ENCODE data around the gene RNF168.
"Not testable (repeated sequence)": the region's sequence is repeated elsewhere in the genome, so short reads cannot be mapped to it uniquely, and the experiment has no call there.

RNF168 gene

DNA sequence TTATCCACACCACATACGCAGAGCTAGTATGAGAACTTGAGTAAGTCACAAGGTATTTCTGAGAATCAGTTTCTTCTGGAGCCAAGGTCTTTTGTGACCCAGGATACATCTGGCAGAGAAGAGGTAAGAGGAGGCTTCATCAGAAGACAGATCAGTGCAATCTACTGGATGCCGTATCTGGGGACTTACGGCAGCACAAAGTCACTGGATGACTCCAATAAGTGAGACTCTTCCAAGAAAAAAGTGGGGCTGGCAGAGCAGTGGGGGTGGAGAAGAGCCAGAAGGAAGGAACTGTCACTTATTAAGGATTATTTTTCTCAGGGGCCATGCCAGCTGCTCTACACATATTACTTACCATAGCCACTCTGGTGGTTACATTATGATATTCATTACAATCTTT, 39.8 kb downstream of the RNF168 start:
- no peak for DNase-seq

DNA sequence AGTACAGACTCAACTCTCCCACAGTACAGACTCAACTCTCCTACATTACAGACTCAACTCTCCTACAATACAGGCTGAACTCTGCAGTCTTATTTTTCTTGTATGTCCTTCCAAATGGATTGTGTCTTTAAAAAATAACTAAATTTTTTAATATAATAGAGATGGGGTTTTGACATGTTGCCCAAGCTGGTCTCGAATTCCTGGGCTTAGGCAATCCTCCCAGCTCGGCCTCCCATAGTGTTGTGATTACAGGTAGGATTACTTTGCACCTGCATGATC, 40.2 kb downstream of the RNF168 start:
- DNase-seq: no peak

DNA sequence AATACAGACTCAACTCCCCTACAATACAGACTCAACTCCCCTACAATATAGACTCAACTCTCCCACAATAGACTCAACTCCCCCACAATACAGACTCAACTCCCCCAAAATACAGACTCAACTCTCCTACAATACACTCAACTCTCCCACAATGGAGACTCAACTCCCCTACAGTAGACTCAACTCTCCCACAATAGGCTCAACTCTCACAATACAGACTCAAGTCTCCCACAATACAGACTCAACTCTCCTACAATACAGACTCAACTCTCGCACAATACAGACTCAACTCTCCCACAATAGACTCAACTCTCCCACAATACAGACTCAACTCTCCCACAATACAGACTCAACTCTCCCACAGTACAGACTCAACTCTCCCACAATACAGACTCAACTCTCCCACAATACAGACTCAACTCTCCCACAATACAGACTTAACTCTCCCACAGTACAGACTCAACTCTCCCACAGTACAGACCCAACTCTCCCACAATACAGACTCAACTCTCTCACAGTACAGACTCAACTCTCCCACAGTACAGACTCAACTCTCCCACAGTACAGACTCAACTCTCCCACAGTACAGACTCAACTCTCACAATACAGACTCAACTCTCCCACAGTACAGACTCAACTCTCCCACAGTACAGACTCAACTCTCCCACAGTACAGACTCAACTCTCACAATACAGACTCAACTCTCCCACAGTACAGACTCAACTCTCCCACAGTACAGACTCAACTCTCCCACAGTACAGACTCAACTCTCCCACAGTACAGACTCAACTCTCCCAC, 40.7 kb downstream of the RNF168 start:
- not testable (repeated sequence) for DNase-seq

DNA sequence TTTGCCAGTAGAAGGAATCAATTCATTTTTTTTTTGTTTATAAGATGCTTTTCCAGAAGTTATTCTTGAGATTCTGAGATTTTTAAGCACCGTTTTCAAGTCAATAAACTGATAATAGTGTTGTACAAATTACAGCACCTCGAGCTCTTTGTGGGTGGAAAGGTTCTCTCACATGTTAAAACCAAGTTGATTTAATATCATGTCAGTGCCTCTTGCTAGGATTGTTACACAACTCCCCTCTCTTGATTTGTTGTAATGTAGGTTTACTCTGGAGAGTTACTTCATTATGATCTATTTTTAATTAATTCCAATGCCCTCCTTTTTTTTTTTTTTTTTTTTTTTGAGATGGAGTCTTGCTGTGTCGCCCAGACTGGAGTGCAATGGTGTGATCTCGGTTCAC, 45.5 kb downstream of the RNF168 start:
- peak in 2 of 4 experiments; percentile 11 to 28 for DNase-seq

DNA sequence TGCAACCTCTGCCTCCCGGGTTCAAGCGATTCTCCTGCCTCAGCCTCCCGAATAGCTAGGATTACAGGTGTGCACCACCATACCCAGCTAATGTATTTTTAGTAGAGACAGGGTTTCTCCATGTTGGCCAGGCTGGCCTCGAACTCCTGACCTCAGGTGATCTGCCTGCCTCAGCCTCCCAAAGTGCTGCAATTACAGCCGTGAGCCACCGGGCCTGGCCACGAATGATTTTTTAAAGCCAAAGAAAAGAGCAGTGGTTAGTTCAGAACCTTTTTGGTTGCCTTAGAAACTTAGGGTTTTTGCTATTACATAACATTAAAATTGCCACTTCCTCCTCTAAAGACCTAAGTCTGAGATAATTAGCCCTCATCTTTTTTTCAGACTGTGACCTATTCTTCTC, 46.1 kb downstream of the RNF168 start:
- peak; percentile 49 to 77 (median 68) for DNase-seq

DNA sequence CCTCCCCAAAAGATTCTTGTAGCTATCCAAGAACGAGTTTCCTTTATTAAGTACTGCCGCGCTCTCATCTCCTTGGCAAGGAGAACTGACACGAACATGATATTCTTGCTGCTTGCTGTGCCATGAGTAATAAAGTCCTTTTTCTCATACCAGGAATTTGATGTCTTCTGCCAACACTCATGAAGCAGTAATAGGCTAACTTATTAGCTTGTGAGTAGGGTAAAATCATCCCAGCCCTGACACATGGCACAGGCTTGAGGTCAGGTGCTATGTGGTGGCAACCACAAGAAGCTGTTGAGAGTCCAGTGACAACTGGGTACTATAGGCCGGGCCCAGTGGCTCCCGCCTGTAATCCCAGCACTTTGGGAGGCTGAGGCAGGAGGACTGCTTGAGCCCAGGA, 48.6 kb downstream of the RNF168 start:
- no peak for DNase-seq

DNA sequence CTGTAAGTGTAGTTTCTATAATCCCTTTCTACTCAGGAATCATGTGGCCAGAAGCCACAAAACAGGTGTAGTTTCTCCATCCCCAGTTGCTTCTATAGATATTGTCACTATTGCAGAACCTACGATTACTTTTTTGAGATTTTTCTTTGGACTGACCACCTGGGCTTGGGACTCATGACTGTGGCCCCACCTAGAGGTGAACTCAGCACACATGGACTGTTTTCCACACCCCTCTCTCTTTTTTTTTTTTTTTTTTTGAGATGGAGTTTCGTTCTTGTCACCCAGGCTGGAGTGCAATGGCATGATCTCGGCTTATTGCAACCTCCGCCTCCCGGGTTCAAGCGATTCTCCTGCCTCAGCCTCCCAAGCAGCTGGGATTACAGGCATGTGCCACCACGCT, 58.2 kb downstream of the RNF168 start:
- peak in 2 of 4 experiments; percentile 64 to 71 for DNase-seq

DNA sequence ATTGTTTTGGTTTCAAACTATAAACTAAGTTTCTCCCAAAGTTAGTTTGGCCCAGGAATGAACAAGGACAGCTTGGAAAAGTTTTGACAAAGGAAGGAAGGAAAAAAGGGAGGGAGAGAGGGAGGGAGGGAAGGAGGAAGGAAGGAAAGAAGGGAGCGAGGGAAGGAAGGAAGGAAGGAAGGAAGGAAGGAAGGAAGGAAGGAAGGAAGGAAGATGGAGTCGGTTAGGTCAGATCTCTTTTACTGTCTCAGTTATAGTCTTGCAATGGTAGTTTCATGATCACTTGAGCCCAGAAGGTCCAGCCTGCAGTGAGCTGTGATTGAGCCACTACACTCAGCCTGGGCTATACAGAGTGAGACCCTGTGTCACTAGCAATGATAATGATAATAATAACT, 59.1 kb downstream of the RNF168 start:
- DNase-seq: no peak

DNA sequence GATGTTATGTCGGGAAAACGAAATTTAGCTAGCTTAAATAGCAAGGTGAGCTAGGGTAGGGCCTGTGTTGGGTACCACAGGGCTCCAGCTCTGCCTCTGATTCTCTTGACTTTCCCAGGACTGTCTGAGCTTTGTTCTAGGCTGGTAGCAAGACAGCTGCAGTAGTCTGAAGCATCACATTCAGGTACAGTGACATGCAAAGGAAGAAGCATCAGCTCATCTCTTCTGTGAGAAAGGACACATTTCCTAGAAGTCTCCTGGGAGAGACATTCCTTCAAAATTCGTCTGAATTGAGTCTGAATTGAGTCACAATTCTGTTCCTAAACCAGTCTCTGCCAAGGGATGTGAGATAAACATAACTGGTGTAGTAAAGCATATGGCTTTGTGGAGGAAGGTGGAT, 62.9 kb downstream of the RNF168 start:
- DNase-seq: no peak

DNA sequence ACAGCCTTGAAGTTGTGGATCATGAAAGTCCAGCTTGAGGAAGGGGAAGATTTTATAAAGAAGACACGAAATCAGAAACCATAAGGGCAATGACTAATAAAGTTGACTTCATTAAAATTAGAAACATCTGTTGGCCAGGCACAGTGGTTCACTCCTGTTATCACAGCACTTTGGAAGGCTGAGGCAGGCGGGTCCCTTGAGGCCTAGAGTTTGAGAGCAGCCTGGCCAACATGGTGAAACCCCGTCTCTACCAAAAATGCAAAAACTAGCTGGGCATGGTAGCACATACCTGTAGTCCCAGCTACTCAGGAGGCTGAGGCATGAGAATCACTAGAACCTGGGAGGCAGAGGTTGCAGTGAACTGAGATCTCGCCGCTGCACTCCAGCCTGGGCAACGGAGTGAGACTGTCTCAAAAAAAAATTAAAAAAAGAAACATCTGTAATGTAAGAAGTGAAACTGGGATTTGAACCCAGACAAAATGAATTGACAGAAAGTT, 63.5 kb downstream of the RNF168 start:
- no peak for DNase-seq

DNA sequence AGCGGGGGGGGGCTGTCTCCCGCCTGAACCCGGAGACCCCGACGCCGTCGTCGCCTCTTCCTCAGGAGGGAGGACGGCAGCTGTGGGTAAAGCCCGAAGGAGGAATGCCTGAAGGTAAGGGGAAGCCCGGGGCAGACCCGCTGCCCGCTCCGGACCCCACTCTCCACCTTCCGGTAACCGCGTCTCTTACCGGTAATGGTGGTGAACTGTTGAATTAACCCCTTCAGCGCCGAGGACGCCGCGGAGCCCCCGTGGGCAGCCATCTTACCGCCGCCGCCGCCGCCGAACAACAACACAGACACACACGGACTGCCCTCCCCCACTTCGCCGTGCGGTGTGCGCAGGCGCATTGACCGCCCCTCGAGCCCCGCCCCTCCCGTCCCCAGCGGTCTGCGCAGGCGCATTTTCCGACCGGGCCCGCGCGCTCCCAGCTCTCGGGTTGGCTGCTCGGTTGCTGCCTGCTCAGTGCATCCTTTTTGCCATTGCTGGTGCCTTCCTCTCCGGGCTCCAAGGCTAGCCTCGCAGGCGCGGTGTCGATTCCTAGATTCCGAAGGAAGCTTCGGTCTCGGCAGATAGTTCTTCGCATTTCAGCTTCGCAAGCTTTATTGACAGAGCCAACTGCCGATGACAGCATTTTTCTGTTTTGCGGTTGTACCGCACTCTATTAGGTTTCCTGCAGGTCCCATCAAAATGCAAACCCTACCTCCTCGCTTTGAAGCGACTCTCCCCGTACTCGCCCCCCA, 71.3 kb downstream of the RNF168 start, which contains the start of gene UBXN7:
TSS of gene UBXN7 (minus strand) at position 291 of the 743 bp plus-strand sequence. CDS start at position 263, 28 bp downstream.
- DNase-seq: peak; percentile 96 to 99 (median 98)

DNA sequence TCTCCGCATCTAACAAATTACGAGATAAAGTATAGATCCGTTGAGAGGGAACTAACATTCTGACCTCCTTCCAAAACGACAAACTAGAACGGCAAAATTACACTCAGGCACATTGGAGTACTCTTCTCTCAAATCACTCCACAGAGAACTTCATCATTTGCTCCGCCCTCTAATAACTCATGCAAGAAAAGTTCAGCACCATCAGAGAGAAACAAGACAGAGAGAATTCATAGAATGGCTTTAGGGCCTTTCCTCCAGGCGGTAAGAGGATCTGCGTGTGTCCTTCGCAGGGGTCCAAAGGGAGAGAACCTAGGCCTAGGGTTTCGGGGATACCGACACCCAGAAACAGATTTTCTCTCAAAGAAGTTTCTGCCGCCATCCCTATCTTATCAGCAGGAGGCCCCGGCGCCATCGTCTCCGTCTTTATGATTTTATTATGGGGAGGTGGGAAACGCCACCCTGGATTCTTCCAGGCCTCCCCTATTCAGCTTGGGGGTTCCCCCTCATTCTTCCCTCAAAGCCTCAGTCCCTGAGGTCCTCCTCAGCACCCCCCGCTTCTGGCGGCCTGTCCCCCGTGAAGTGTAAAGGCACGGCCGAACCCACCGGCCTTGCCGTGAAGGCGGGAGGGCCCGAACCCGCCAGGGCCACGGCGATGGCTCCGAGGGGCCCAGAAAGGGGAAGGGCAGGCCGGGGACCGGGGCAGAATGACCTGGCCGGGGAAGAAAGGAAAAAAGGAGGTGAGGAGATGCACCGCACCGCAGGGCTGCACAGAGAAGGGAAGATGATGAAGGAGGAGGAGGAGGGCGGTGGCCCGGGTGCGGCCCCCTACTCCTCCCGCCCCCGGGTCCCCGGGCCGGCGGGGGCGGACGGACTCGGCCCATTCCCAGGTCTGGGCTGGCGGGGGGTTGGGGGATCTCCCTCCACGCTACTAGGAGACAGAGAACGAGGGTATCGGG, 72.1 kb downstream of the RNF168 start:
- DNase-seq: peak; percentile 24 to 63 (median 62)

DNA sequence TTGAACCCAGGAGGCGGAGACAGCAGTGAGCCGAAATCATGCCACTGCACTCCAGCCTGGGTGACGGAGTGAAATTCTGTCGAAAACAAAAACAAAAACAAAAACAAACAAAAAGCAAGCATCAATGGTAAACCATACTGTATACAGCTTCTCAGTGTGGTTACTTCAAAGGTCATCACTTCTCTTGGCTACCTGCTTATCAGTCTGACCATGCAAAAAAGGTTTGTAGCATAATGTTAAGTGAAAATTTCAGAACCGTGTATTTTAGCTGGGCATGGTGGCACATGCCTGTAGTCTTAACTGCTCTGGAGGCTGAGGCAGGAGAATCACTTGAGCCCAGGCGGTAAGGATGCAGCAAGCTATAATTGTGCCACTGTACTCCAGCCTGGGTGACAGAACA, 75.5 kb downstream of the RNF168 start:
- no peak for DNase-seq

DNA sequence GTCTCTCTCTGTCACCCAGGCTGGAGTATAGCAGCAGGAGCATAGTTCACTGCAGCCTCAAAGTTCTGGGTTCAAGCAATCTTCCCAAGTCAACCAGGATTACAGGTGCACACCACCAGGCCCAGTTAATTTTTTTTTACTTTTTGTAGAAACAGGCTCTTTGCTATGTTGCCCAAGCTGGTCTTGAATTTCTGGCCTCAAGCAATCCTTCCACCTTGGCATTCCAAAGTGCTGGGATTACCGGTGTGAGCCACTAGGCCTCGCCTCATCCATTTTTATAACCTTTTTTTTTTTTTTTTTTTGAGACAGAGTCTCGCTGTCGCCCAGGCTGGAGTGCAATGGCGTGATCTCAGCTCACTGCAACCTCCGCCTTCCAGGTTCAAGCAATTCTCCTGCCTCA, 79.1 kb downstream of the RNF168 start:
- not testable (repeated sequence) for DNase-seq

DNA sequence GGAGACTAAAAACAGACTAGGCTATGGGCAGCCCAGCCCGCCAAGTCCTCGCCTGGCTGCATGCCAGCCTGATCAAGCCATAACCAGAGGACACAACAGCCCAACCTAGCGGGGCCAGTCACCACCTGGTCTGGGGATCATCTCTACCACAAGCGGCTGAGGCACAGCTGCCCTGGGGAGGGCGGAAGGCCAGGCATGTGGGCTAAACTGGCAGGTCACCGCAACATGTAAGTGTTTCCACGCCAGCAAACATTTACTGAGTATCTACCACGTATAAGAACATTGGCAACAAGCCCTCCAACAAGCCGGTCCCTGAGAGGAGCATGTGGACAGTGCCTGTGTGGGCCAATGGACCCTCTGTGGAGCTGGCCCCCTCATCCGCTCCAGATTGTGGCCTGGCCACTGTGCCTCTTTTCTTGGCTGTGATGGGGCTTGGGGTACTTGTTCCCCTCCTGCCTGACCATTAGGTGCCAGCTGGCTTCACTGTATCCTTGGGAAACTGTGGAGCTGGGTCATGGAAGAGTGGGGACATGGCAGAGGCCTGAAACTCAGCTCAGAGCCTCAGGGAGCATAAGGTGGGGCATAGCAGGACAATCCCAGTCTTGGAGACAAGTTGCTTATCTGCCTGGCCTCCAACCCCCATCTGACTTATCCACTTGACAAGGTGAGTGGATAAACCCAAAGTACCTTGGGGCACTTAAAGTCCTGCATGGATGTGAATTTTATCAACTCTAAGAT, 80.4 kb downstream of the RNF168 start:
- DNase-seq: no peak

DNA sequence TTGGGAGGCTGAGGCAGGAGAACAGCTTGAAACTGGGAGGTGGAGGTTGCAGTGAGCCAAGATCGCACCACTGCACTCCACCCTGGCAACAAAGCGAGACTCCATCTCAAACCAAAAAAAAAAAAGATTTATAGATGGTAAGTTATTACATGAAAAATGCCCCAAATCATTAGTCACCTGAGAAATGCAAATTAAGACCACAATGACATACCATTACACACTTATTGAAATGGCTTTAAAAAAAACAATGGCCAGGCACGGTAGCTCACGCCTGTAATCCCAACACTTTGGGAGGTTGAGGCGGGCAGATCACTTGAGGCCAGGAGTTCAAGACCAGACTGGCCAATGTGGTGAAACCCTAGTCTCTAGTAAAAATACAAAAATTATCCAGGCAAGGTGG, 81.9 kb downstream of the RNF168 start:
- not testable (repeated sequence) for DNase-seq

DNA sequence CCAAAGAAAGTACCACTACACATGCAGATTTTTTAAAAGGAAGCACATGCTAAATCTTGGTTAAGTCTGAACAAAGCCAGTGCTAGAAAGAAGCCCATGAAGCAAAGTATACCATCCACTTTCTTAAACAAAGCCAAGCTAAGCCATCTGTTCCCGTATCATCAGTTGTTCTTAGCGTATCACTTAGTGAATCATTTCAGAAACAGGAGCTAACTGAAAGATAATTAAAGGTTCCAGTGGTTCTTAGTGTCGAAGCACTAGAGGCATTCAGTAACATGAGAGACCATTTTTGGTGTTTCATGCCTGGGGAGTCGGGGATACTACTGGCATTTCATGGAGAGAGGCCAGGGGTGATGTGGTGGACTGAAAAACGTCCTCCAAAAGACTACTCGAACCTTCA, 84.2 kb downstream of the RNF168 start:
- no peak for DNase-seq

All from suppressor macrophage (primary cell).